HL-60/S4 treated with phorbol 12-myristate 13-acetate at 8.2 ng/mL for 4 days and 3 days (cell line): ENCODE data around the gene MRPL16.

Experiments used
- in situ Hi-C: fragments of 300-500 bp; cut with MboI; formaldehyde crosslinking; loops from 2 replicates; pipeline ENCODE4 v1.15.0; 2022; ENCODE audit warnings: low sequenced_read_pairs

MRPL16 gene

DNA sequence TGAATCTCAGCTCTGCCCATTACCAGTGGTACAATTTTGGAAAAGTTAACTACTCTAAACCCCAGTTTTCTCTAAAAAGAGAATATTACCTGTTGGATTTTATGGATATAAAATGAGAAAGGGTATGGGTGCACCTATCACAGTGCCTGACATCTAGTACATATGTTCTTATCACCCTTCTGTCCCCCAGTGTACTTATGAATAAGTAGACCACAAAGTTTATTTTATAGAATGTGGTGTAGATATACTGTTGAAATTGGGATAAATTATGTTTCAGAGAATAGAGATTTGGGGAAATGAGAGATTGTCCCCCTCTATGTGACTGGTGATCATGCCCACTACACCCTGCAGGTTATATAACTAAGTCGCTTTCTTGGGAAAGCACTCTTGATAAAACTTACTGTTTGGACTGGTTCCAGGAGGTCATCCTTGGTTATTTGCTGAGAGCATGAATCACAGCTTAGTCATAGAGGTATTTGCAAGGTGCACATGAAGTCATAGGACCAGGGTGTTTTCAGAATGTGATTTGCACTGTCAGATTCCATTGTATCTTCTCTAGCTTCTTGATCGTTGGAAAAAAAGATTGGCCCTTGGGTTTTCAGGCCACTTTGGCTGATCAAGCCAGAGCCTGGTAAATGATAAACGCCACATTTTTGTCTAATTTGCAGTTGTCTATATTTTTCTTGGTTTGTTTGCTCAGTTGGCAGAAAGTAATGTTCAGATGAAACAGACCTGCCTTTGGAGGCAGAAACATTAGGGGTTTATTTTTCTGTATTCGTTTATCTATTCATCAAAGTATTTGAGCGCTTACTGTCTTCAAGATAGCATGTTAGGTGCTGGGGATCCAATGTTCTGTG is 34.1 kb downstream of the MRPL16 start:
- in situ Hi-C loops = no loop called here

DNA sequence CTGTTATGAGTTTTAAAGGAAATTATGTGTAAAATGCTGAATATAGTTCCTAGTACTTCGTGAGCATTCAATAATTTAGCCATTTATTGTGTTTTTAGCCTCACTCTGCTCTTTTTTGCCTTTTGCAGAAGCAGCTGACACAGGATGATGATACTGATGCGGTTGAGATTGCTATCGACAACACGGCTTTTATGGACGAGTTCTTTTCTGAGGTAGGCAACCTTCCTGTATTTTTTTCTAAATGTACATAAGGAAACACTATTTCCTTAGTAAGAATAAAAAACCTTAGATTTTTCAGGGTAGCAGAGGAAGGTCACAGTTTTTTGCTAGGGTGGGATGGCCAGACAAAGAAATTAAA is 37.5 kb downstream of the MRPL16 start:
- in situ Hi-C loops = no loop called here

DNA sequence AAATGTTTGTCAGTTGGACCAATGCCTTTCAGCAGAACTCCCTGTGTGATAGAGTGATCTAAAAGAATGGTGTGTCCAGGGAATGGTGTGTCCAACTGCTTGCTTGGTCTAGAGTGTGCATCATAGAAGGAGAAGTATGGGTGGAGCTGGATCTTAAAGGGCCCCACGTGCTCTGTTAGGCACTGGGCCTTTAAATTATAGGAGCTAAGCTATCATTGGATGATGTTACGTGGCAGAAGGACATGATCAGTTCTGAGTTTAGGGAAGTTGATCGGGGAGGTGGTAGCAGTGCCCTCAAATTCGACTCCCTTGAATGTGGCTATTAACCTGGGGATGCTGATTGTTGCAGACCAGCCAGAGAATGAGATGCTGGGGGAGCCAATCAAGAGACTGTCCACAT is 39.0 kb downstream of the MRPL16 start:
- in situ Hi-C loops = no loop called here

DNA sequence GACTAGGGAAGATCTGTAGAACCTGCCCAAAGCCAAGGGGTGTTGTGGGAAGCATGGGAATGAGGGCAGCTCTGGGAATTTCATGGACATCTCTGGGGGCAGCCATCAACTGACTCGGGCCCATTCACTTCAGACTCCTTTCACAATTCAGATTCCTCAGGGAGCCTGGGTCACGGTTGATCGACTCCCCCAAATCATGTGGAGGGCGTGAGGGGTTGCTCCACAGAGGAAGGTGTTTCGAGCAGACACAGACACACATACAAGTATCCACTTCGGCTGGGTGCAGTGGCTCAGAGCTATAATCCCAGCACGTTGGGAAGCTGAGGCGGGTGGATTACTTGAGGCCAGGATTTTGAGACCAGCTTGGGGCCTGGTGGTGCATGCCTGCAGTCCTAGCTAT is 39.7 kb downstream of the MRPL16 start:
- in situ Hi-C loops = no loop called here

DNA sequence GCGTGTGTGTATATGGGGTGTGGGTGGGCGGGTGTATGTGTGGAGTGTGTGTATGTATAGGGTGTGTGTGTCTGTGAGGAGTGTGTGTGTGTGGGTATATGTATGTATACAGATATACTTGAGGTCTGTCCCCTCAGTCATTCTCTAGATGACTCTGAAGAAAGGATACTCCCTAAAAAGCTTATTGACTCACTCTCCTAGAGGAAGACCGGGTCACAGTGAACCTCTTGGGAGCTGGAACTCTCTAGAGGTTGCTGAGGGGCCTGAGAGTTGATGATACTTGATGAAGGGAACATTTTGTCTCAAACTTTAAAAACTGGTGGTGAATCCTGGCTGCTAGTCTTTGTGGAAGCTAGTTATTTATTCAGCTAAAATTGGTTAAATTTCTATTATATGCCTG is 40.3 kb downstream of the MRPL16 start:
- in situ Hi-C loops = no loop called here

DNA sequence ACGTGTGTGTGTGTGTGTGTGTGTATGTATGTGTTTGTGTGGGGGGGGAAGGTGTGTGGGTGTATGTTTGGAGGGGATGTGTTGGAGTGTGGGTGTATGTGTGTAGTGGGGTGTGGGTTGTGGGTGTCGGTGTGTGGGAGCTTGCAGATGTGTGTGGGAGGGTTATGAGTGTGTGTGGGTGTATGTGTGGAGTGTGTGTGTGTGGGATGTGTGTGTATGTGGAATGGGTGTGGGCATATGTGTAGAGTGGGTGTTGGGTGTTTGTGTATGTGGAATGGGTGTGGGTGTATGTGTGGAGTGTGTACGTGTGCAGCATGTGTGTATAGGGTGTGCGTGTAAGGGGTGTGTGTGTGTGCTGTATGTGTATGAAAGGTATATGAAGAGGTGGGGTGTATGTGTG is 40.8 kb downstream of the MRPL16 start:
- in situ Hi-C loops = no loop called here

DNA sequence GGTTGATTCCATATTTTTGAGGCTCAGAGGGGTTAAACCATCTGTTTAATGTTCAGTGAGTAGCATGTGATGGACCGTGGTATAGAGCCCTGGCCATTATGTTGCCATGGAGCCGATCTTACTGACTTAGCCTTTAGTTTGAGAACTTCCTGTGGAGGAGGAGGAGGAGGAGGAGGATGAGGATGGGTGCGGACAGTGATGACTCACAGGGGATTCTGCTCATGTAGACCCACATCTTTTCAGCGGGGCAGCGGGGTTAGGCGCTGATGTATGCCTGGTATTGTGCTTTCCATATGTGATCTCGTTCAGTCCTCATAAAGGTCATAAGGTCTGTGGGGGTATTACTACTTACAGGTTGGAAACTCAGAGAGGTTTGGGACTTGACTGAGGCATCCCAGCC is 41.5 kb downstream of the MRPL16 start:
- in situ Hi-C loops = no loop called here

DNA sequence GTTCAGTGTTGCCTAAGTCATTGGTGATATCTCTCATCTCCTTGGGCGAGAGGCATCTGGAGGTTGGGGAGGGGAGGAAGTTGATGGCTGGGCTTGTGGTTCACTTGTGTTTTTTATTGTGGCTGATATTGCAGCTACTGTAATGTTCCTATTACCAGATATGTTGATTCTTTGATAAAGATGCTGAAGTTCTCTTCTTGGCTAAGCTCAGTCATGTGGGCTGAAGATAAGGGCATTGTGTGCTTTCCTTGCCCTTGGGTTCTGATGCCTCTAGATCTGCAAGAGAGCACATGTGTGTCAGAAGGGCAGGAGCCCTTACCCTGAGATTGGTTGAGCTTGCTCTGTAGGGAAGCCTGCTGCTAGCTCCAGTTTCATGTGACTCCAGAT is 43.4 kb downstream of the MRPL16 start:
- in situ Hi-C loops = no loop called here

DNA sequence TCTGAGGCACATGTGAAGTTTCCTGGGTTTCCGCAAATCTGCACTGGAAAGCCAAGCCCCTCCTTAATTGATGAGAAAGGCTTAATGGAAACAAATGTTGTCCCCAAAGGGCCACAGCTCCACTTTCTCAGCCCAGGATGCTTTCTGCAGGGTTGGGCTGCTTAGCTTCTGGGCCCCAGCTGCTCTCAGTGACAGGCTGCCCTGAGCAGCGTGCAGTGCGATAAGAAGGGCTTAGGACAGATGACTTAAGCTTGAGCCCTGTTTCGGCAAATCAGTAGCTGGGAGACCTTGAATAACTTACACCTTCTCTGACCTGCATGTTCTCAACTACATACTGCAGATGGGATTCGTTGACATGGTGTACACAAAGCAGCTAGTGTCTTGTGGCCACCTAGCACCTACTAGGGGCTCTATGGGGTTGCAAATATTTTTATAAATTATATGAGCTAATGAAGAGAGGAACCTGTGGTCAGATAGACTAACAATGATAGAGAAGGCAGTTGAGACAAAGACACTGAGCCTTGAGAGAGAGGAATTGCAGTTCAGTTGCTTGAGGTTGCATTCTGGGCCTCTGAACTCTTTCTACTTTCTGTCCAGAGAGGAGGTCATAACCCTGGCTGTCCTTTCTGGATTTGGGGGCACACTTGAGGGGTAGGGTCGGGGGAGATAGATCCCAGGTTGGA is 43.9 kb downstream of the MRPL16 start:
- in situ Hi-C loops = no loop called here

DNA sequence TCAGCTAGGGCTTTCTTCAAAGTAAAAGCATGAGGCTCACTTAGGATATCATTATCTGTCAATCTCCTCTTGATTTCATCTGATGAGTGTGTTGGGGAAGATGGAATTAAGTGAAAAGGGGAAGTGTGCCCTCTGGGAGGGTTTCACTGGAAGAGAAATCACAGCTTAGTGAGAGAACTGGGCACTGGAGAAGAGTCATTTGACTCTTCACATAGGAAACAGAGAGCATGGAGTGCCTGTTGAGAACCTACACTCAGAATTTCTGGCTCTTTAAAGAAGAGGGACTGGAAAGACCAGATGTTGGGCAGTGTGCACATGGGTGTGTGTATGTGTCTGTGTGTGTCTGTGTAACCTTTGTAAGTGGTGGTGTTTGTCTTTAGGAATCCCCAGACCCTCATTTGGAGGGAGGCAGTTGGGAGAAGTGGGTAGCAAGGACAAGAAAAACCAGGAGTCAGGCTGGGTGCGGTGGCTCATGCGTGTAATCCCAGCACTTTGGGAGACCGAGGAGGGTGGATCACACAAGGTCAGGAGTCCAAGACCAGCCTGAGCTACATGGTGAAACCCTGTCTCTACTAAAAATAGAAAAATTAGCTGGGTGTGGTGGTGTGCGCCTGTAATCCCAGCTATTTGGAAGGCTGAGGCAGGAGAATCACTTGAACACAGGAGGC is 45.4 kb downstream of the MRPL16 start:
- in situ Hi-C loops = no loop called here

DNA sequence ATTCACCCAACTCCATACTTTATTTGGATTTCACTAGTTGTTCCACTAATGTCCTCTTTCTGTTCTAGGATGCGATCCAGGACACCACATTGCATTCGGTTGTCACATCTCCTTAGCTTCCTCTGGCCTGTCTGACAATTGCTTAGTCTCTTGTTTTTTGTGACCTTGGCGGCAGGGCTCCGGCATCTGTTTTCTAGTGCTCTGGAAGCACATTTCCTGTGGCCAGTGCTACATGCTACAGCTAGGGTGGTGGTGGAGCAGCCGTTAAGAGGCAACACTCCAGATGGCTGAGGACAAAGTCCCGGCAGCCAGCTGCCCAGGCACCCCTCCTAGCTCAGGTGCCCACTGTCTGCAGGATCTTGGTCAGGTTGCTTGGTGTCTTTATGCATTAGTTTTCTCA is 48.6 kb downstream of the MRPL16 start:
- in situ Hi-C loops = no loop called here

DNA sequence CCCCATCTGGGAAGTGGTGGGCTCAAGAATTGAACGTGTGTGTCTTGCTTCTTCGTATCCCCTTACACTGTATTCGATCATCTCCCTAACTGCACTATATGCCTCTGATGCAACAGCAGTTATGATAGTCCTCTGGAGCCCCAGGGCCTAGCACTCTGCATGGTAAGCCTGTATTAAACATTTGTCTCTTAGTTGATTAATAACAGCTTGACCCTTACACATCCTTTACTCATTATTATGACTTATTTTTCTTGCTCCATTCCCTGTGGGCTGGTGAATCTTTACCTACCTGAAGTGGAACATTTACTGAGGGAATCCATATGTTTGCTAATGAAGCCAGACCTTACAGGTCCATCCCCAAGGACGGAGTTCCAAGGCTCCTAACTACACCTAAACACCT is 49.8 kb downstream of the MRPL16 start:
- in situ Hi-C loops = no loop called here

DNA sequence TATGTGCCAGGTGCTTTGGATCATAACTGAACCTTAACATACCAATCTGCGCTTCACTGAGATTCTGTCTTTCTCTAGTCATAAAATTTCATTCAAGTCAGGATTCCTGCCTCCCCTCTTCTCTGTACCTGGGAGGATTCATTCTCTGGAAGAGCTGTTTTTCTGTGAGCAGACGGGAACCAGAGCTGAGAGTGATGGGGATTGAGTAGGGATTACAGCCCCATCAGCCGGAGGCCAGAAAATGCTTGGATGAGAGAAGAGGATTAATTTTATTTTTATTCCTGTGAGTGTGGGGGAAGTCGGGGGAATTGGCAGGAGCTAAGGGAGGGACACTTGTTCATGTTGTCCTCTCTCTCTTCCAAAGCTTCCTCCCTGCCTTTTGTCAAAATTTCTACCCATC is 50.7 kb downstream of the MRPL16 start:
- in situ Hi-C loops = no loop called here

DNA sequence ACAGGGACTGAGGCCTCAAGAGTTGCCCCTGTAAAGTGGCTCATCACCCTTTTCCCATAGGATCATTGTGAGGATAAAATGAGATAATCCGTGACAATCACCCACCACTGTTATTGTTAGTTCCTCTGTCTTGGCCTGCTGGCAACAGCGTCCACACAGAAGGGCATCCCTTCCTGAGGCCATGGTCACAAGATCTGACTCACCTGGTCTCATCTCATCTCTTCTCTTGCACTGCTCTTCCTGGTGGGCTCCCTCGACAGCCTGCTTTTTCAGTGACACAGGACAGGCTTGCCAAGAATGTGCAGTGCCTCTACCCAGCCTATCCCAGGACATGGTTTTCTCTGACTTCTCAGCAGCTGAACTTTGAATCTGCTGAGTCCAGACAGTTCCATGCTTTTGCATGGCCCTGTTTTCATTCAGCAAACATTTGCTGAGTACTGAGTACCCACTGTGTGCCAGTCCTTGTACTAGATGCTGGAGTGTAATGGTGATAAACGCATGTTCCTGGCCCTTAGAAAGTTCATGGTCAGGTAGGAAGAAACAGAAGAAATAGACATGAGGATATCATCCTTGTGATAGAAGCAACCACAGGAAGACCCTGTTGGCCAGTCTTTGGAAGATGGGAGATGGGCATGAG is 52.1 kb downstream of the MRPL16 start:
- in situ Hi-C loops = no loop called here

DNA sequence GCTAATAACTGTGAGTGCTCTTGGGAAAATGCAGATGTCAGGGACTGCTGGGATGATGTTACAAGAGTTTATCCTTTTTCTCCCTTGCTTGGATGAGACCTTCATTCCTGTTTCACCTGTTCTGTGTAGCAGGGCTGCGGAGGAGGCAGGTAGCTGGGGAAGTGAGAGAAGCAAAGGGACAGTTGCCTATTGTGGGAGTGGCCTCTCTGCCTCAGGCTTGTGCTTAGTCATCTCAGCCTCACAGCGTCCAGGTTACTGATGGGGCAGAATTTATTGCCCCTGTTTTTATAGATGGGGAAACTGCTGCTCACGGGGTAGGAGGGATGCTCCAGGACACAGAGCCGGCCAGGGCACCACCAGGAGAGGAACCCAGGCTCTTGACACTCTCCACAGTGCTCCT is 53.7 kb downstream of the MRPL16 start:
- in situ Hi-C loops = no loop called here

DNA sequence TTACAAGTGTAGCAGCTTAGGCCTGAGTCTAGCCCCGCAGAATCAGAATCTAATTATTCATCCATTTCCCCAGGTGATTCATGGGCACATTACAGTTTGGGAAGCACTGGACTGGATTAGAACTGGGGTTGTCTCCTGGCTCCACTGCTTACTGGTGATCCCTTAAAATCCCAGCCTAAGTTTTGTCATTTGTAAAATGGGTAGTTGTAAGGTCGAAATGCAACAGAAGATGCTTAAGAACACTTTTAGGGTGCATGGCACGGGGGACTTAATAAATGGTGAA is 54.1 kb downstream of the MRPL16 start:
- in situ Hi-C loops = no loop called here
